ENCODE measurements around the gene PPARD.

DNA sequence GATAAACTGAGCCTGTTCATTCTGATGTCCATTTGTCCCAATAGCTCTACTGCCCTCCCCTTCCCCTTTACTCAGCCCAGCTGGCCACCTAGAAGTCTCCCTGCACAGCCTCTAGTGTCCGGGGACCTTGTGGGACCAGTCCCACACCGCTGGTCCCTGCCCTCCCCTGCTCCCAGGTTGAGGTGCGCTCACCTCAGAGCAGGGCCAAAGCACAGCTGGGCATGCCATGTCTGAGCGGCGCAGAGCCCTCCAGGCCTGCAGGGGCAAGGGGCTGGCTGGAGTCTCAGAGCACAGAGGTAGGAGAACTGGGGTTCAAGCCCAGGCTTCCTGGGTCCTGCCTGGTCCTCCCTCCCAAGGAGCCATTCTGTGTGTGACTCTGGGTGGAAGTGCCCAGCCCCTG lies 85.1 kb downstream of the PPARD start:
- TF ChIP-seq TAF1 (IDR thresholded peaks at IDR 0.05; ENCODE audit: low read depth, low read length) (no peak), POLR2A (IDR thresholded peaks at IDR 0.05; ENCODE audit: low read depth, low read length) (no peak), POLR2AphosphoS5 (IDR thresholded peaks at IDR 0.05; ENCODE audit: low read depth, low read length) (no peak), SPI1 (IDR thresholded peaks at IDR 0.05; ENCODE audit: low read depth, low read length) (no peak), POU2F2 (IDR thresholded peaks at IDR 0.05; ENCODE audit: low read depth, low read length) (no peak), PAX5 (IDR thresholded peaks at IDR 0.05; ENCODE audit: insufficient read depth, low read length, severe bottlenecking) (no peak)
